ENCODE measurements around the gene ACBD4.

DNA sequence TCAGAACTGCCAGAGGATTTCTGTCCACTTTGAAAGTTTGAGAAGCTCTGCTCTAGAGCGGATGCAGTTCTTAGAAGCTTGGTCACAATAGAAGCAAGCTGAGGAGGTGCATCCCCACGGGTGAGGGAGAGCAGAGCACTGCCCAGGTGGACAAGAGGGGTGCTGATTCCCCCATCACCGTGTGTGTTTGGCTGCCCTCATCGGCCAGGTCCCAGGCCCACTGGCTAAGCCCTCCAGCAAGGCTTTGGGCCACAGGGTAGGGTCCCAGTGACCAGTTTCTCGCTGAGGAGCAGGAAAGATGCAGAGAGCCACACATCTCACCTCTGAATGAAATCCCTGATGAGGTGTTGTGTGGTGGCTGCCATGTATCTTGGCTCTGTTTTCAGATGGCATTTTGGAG is 47.5 kb upstream of the ACBD4 start:
- TF ChIP-seq, protein P1, sequence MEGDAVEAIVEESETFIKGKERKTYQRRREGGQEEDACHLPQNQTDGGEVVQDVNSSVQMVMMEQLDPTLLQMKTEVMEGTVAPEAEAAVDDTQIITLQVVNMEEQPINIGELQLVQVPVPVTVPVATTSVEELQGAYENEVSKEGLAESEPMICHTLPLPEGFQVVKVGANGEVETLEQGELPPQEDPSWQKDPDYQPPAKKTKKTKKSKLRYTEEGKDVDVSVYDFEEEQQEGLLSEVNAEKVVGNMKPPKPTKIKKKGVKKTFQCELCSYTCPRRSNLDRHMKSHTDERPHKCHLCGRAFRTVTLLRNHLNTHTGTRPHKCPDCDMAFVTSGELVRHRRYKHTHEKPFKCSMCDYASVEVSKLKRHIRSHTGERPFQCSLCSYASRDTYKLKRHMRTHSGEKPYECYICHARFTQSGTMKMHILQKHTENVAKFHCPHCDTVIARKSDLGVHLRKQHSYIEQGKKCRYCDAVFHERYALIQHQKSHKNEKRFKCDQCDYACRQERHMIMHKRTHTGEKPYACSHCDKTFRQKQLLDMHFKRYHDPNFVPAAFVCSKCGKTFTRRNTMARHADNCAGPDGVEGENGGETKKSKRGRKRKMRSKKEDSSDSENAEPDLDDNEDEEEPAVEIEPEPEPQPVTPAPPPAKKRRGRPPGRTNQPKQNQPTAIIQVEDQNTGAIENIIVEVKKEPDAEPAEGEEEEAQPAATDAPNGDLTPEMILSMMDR (conservative IDR thresholded peaks at IDR 0.05; ENCODE audit: low read depth, low read length) = no peak
- no peak for TF ChIP-seq EZH2 (IDR thresholded peaks at IDR 0.05; ENCODE audit: borderline replicate concordance, low read depth, low read length, poor library complexity, severe bottlenecking)
